Mammary epithelial cell (primary cell): Measurements from ENCODE around the gene RACK1.

ENCODE experiments used
- EZH2 ChIP-seq: IDR thresholded peaks from 2 replicates; pipeline ENCODE4 v1.6.1; 2012; ENCODE audit warnings: low read length, inconsistent platforms, borderline replicate concordance
- TF ChIP-seq, protein P1 (sequence below), 2 donors: IDR thresholded peaks in 1 of 2; conservative IDR thresholded peaks in 1 of 2; 2 replicates each; pipeline ENCODE4 v1.5.1; 2011 to 2012; ENCODE audit warnings: inconsistent platforms in 2 of 2, low read length in 2 of 2, mild to moderate bottlenecking in 2 of 2, control low read depth in 1 of 2, low read depth in 1 of 2; ENCODE audit not compliant: insufficient read depth in 1 of 2; ENCODE audit errors: extremely low read depth in 1 of 2

DNA sequence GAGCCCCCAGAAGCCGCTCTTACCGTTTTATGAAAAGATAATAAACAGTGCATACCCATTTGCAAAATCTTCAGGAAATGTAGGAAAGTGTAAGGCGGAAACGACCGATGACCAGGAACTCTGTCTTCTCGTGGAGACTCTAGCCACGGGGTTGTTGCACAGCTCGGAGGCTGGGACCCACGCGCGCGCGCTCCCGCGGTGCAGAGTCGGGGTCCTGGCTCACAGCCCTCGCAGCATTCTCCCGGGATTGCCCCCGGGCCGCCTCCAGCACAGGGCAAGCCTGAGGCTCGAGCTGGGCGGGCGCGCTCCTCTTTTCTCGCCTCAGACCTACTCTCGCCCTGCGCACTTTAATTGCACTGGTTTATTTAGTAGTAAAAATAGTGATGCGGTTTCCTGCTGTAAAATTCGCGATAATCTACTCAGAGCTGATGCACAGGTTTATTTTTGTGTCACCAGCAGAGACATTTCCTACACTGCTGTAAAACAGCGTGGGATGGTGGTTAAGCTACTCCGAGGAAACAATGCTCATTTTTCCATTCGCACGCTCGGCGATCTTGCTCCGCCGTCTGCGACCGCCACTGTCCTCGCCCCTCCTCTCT, 54.2 kb downstream of the RACK1 start:
- TF ChIP-seq EZH2, result no peak
- TF ChIP-seq, protein P1, sequence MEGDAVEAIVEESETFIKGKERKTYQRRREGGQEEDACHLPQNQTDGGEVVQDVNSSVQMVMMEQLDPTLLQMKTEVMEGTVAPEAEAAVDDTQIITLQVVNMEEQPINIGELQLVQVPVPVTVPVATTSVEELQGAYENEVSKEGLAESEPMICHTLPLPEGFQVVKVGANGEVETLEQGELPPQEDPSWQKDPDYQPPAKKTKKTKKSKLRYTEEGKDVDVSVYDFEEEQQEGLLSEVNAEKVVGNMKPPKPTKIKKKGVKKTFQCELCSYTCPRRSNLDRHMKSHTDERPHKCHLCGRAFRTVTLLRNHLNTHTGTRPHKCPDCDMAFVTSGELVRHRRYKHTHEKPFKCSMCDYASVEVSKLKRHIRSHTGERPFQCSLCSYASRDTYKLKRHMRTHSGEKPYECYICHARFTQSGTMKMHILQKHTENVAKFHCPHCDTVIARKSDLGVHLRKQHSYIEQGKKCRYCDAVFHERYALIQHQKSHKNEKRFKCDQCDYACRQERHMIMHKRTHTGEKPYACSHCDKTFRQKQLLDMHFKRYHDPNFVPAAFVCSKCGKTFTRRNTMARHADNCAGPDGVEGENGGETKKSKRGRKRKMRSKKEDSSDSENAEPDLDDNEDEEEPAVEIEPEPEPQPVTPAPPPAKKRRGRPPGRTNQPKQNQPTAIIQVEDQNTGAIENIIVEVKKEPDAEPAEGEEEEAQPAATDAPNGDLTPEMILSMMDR (conservative IDR thresholded peaks at IDR 0.05 in 1 of 2, IDR thresholded peaks at IDR 0.05 in 1 of 2; ENCODE audit: extremely low read depth in 1 of 2, insufficient read depth in 1 of 2, low read depth in 1 of 2, low read length in 2 of 2), result no peak
